T-helper 1 cell (primary cell): ENCODE data around the gene DEF6.

Experiments
- DNase-seq, 5 donors: peaks; one replicate each; pipeline ENCODE4 v3.0.0-alpha.2; 2012 to 2020
- total RNA-seq, 4 donors: gene quantifications; one replicate each; lab custom pipeline; 2026; lab: John Stamatoyannopoulos, UW

The DEF6 gene, protein sequence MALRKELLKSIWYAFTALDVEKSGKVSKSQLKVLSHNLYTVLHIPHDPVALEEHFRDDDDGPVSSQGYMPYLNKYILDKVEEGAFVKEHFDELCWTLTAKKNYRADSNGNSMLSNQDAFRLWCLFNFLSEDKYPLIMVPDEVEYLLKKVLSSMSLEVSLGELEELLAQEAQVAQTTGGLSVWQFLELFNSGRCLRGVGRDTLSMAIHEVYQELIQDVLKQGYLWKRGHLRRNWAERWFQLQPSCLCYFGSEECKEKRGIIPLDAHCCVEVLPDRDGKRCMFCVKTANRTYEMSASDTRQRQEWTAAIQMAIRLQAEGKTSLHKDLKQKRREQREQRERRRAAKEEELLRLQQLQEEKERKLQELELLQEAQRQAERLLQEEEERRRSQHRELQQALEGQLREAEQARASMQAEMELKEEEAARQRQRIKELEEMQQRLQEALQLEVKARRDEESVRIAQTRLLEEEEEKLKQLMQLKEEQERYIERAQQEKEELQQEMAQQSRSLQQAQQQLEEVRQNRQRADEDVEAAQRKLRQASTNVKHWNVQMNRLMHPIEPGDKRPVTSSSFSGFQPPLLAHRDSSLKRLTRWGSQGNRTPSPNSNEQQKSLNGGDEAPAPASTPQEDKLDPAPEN
- total RNA-seq = 211 to 293 (median 260) reads per million in 4 donors

DNA sequence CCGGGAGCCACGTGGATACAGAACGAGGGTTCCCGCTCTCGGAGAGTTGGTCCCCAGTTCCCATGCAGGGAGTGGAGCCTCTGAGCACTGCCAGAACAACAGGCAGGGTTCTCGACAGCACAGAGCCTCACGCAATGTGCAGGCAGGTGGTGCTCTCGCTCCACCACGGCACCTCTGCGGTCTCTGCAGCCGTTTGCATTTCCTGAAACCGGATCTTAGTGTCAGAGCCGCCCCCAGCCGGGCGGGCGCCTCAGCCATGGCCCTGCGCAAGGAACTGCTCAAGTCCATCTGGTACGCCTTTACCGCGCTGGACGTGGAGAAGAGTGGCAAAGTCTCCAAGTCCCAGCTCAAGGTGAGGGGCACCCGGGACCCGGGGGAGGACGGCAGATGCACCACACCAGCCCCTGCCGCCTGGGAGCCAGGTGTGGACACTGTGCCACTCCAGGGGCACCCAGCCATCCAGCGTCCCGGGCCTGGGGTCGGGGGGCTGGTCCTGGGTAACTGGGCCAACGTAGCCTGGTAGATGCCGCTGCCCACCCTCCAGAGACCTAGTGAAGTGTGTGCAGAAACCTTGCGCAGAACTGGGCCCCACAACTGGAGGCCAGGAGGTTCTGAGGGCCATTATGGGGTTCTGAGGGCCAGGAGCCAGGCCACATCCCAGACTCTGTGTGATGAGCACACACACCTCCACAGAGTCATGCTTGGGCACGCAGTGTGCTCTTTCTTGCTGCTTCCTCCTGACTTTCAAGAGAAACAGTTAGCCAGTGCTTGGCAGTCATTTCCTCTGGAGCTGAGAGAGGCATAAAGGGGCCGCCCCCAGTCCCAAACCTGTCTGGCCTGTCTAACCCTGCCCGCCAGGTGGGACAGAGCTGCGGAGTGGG lies at the start of gene DEF6:
TSS of gene DEF6 (plus strand) at position 218 of the 881 bp plus-strand sequence. CDS start at position 257, 39 bp downstream.
- DNase-seq = peak; percentile 74 to 93 (median 84)

DNA sequence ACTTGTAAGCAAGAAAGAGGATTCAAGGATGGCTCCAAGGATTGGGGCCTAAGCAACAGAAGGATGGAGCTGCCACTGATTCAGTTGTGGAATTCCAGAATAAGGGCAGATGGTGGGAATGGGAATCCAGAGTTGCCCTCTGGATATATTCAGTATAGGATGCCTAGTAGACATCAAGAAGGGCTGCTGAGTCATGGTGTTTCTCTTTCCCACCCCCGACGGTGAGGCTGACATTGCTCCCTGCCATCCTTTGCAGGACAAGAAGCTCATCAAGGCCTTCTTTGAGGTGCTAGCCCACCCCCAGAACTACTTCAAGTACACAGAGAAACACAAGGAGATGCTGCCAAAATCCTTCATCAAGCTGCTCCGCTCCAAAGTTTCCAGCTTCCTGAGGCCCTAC lies 49.3 kb upstream of the DEF6 start:
- DNase-seq = no peak

DNA sequence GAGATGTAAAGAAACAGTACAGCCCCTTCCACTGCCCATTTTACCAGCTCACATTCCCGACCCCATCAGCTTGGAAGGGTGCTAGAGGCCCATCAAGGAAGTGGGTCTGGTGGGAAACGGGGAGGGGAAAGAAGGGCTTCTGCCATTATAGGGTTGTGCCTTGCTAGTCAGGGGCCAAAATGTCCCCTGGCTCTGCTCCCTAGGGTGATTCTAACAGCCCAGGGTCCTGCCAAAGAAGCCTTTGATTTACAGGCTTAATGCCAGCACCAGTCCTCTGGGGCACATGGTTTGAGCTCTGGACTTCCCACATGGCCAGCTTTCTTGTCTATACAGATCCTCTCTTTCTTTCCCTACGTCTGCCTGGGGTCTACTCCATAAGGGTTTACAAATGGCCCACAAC lies 48.7 kb upstream of the DEF6 start:
- no peak for DNase-seq

DNA sequence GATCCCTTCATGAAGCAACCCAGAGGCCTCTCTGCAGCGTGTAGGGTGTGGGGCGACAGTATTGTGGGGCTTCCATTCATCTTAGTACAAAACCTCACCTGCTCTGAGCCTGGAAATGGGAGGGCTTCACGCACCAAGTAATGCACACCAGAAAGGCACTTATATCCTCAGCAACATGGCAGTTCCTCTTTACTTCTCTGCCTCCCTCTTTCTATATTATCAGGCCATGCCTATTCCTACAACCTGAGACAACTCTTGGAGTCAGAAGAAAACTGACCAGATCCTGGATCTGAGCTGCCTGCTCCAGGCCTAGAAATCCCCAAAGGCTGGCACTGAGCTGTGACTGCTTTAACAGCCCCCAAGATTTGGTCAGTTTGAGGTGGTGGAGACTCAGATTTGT lies 45.7 kb upstream of the DEF6 start:
- no peak for DNase-seq

DNA sequence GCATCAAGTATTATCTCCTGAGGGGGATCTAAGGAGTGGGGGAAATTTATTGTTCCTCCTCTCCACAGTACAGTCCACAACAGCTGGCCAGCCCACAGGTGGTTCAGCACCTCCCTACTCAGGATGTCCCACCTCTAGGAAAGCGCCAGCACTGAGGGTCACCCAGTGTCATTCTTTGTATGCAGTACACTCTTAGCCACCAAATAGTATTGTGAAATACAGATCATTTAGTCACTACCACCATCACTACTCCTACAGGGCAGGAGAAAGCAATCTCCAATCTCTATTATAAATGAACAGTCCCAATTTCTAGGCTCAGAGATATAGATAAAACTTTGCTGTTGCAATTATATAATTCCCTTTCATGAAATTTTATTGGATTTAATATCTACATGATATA lies 44.4 kb upstream of the DEF6 start:
- DNase-seq = no peak

DNA sequence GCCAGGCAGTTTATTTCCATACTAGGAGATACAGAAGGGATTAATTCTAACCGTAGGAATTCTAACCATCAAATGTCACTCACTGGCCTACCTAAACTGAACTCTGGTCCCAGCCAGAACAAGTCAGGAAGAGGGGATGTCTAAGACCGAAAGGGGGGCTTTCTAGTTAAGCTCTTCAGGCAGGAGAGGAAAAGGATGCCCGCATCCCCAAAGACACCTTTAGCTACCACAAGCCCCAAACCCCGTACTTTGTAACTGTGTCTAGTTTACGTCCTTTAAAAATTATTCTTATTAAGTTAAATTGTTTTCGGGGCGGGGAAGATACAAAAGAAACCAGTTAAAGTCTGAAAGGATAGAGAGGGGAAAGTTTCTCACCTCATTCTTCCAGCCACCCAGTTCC lies 39.3 kb upstream of the DEF6 start:
- no peak for DNase-seq

DNA sequence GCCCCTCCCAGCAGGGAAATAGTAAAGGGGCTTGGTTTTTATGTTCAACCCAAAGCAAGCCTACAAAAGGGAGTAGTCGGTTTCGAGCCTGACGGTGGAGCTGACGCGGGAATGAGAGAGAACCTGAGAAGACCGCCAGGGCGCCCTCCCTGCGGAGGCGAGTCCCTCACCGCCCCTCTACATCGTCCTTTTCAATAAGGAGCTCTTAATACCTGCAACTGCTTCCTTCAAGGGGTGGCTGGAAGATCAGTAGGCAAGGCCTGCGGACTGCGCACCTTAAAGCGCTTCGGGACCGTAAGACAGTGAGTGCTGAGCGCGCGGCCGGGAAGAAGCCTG lies 38.8 kb upstream of the DEF6 start:
- DNase-seq = peak in 1 of 5 donors; percentile 48

DNA sequence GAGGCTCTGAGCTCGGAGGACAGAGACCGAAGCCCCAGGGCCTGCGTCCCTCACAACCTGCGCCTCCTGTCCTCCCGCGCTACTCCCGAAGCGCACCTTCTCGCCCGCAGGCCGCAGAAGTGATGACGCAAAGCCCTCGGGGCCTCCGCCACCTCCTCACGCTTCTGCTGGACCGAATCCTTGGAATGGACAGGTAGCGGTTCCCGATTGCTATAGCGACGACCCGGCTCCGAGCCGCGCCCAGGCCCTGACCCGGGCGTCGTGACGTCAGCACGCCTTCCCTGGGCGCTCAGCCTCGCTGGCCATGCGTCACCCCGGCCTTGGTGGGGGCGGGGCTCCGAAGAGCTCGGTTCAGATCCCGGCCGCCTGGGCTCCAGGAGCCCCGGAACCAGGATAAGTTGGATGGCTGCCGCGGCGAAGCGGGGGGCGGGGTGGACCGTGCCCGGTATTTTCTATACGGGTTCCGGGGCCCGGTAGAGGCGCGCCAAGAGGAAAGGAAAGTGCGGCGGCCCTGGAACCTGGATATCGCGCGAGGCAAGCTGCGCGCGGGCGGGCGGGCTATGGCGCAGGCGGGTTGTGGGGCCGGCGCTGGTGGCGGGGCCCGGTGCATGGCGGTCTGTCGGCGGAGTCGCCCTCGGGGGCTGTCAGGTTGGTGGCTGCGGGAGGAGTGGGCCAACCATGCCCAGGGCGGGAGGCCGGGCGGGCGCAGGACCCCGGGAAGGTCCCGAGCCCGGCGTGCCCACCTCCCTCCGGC lies 38.2 kb upstream of the DEF6 start, which contains the start of gene ZNF76:
TSS of gene ZNF76 (plus strand) at position 542 of the 754 bp plus-strand sequence. CDS start 21,417 bp downstream, outside the sequence.
- peak; percentile 86 to 96 (median 88) for DNase-seq

DNA sequence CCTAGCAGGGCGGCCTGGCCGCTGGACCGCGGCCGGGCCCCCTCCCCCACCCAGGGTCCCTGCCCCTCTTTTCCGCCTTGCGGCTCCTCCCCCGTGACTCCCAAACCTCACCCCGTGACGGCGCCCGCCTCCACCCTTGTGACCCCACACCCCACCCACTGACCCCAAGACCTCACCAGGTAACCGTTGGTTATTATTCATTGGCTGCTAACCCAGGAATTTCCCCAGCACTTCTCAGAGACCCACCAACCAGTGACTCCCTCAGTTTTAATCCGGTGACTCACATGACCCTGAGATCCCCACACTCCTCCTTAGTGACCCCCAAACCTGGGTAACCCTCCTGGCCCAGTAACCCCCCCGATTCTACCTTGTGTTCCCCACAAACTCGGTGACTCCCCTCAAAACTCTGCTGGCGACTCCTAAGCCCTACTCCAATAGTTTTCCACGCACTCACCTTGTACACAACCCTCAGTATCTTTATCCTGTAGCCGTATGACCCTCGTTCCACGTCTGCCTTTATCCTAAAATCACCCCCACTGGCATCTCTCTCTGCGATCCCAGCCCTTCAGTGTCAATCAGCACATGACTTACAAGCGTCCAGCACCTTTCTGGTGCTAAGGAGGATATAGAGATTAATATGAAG lies 37.5 kb upstream of the DEF6 start:
- DNase-seq = peak; percentile 61 to 80 (median 76)

DNA sequence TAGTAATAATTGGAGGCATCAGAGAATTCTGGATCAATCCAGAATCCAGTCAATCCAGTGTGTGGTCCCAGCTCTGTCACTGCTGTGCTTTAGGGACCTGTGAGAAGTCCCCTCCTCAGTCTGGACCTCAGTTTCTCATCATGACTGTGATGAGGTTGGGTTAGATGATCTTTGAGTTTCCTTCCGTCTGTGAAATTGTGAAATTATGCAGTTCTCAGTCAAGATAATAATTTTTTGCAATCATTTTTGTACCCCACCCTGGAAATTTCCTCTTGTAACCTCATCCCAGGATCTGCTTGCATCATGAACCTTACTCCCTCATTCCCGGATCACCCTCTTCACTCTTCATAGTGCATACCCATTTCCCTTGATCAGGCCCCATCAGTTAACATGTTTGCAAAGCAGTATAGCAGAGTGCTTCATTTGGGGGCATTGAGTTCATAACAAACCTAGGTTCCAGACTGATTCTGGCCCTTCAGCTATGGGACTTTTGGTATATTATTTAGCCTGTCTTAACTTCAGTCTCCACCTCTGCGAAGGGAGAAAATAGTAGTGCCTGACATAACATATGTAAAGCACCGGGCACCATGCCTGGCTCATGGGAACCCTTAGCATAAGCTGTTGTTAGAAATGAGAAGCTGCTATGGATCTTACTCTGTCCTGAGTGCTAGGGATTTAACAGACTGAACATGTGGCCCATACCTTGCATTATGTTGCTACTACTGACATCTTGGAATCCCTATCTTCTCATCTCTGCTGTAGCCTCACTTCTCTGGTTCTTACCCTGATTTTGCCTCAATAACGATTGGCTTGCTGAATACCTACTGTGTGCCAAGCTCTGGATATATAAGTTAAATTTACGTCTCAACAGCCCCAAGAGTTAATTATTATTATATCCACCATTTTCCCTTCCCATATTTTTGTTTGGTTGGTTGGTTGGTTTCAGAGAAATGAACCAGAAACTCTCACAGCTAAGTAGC lies 36.7 kb upstream of the DEF6 start:
- no peak for DNase-seq

DNA sequence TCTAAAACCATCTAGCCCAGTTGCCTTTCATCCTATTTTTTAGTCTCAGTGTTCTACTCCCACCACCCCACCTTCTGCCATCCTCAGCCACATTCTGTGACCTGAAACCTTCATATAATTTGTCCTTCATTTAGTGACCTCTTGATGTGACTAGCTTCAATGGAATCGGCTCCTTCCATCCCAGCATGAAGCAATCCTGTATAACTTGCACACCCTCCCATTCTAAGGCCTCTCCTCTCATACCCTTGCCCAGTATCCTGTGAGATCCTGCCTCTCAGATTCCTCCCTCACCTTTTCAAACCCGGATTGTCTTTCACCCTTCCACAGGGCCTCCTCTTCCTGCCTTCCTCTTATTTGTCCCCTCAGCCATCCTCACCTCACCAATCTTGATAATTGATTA lies 35.0 kb upstream of the DEF6 start:
- no peak for DNase-seq

DNA sequence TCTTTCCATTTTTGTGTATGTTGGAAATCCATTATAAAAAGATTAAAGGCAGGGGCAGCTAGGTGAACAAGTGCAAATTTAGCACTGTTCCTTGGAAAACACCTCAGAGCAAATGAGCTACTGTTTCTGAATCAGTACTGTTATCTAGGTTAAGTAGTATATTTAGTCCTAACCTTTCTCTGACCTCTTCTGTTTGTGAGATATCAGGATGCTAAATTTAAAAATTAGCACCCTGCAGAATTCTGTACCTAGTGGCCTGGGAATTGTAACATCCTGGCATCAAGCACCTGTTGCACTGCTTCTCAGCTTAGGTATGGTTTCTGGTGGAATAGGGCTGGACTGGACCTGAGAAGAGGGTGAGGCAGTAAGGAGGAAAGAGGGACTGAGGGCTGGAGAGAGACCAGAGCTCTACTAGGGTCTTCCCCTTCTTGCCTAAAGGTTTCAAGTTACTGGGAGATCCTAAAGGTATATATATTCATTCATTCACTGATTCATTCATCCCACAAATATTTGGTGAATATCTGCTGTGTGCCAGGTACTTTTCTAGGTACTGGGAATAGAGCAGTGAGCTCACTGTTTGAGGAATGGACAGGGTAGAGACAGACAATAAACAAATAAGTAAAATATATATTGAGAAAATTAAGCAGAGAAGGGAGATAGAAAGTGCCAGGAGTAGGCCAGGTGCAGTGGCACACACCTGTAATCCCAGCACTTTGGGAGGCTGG lies 32.9 kb upstream of the DEF6 start:
- DNase-seq = no peak

DNA sequence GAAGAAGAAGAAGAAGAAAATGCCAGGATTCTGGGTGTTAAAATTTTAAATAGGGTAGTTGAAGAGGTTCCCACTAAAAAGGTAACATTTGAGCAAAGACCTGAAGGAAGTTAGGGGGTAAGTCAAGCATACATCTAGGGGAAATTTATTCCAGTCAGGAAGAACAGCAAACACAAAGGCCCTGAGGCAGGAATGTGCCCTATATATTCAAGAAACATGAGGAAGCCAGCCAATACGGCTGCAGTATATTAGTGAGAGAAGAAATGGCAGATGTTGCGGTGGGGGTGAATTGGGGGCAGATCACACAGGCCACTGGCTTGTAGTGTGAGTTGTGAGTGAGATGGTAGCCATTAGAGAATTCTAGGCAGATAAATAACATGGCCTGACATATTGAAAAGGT lies 32.1 kb upstream of the DEF6 start:
- no peak for DNase-seq

DNA sequence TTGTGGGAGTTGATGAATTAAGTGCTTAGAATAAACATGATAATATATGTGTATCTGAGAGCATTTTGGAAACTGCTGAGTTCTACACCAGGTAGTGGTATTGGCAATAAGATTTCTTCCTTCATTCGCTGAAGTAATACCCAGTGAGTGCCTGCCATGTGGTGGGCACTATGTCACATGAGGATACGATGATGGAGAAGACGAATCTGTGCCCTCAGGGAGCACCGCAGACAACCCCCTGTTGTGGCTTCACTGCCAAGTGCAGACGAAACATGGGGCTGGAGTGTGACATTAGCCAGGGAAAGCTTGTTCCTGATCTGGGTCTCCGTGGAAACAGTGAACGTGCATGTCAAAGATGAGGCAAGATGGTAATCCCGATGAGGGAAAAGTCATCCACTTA lies 30.2 kb upstream of the DEF6 start:
- DNase-seq = no peak

DNA sequence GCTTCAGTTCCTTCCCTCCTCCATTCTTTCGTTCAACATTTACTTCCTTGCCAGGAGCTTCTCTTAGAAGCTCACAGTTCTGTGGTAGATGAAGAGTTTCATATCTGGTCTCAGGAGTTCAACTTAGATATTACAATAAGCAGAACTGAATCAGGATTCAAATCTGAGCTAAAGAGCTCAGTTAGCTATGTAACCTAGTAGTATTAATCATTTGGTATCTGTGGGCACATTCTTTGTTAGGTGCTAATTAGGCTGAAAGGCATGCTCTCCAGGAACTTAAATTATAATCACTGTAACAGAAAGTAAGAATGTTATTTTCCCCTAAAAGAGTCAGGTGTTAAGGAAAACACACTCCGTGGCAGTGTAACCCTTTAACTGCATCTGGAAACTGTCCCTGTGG lies 29.7 kb upstream of the DEF6 start:
- no peak for DNase-seq

DNA sequence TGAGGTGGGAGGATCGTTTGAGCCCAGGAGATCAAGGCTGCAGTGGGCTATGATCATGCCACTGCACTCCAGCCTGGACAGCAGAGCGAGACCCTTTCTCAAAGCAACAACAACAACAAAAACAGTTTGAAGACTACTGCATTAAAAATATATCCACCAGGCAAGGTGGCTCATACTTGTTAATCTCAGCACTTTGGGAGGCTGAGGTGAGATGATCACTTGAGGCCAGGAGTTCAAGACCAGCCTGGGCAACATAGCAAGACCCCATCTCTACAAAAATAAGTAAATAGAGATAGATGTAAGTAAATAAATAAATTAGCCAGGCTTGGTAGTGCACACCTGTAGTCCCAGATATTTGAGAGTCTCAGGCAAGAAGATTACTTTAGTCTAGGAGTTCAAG lies 25.6 kb upstream of the DEF6 start:
- no peak for DNase-seq

DNA sequence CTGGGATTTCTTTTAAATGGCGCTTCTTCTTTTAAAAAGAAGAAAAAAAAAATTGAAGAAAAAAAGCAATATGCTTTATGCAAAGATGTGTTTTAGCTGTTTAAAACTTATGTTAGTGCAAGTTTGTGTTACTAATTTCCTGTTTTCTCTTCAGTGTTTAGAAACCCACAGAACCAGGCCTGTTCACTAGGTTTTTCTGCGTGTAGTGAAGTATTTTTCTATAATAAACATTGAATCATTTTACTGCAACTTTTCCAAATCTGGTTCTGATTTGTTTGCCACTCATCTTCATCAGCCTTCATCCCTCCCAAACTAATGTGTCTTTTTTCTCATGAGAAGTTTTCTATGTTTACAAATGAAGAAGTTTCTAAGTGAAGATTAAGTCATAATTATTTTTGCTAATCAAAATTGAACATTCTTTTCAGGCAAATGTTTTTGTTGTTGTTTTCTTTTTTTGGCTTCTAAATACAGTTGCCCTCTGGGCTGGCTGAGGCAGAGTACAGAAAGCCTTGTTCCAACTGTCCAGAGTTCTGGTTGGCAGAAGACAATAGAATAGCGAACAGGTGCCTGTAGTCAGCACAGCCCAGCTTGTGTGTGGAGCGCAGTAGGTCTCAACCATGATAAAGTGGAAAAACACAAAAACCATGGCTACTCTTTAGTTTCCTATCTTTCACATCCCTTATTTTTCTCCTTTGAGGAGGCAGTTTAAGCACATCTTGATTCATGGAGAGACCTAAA lies 23.6 kb upstream of the DEF6 start:
- DNase-seq = no peak

DNA sequence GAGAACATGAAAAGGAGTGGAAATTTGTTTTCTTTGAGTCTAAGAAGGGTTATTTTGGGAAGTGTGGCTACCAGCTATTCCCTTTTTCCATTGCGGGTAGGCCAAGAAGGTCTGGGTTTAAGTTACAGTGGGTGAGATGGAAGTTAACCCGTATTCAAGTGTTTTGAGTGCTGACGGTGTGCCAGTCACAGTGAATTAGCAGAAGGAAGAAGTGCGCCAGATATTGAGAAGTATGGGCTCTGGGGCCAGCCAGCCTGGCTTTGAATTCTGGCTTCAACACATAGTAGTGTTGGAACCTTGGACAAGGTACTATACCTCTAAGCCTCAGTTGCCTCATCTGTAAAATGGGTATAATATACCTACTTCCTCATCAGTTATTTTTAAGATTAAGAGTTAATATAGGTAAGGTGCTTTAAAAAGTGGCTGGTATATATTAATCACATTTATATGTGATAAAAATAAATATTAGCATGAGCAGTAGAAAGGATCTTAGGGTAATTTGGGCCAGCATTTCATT lies 21.8 kb upstream of the DEF6 start:
- no peak for DNase-seq

DNA sequence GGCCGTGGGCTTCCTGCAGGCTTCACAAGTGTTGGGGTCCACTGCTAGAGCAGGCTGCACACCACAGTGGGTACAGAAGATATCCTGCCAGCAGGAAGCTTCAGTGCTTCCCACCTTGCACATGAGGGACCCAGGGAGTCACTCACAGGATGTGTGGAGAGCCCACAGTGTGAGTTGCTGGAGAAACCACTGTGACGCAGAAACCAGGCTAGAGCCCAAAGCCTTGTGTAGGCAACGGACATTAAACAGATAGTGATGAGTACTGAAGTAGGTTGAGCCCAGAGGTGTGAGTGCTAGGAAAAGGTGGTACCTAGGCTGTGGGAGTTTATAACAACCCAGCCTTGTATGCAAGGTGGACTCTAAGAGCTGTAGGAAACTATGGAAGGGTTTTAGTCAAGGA lies 18.9 kb upstream of the DEF6 start:
- DNase-seq = no peak
